ENCODE data around the gene ART3. TPM values are rescaled to one million over a fixed set of nuclear protein-coding genes. Genes with fewer than 3 reads are reported as not detected.
"Not testable (repeated sequence)": the region's sequence is repeated elsewhere in the genome, so short reads cannot be mapped to it uniquely, and the experiment has no call there.

Gene ART3, protein sequence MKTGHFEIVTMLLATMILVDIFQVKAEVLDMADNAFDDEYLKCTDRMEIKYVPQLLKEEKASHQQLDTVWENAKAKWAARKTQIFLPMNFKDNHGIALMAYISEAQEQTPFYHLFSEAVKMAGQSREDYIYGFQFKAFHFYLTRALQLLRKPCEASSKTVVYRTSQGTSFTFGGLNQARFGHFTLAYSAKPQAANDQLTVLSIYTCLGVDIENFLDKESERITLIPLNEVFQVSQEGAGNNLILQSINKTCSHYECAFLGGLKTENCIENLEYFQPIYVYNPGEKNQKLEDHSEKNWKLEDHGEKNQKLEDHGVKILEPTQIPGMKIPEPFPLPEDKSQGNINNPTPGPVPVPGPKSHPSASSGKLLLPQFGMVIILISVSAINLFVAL
- not detected in 2 replicates for total RNA-seq (2014; rRNA removed; shearing (Covaris generic))

DNA sequence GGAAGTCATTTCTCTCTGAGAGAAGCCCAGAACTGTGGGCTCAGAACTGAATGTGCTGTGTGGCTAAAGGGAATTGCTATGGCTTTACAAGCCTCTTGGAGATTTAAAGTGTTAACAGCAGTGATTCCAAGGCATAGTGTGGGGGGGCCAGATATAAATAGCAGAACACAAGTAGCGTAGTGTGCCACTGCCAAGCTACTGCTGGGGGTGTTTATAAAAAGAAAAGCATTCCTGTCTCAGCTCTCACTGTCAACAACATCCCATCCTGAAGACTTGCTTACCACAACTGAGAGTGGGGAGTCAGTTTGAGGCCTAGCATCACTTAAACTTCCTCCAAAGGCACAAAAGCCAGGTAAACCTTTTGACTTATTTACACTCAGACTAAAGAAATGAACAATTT, at the start of gene ART3:
ART3 (plus strand) TSS at position 242 of the 400 bp plus-strand sequence. CDS start 1,181 bp downstream, outside the sequence.
- DNase-seq (ENCODE audit: low spot score): no peak

DNA sequence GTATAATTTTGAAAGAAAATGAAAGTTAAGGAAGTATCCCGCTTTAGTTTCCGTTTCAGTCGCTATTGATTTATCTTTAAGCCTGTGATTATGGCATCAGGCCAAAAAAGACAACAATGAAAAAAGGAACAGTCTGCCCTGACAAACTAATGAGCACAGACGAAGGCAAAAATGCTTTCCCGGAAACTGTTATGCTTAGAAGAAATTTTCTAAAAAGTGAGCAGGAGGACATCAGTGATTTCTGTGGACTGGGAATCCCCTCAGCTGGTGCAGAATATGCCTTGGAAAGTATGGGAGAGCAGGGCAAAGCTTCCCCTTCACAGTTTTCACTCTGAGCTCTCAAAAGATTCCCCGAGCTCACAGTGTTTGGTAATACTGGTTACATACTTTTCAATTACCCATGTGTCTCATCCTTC, 46.2 kb upstream of the ART3 start:
- no peak for DNase-seq (ENCODE audit: low spot score)

DNA sequence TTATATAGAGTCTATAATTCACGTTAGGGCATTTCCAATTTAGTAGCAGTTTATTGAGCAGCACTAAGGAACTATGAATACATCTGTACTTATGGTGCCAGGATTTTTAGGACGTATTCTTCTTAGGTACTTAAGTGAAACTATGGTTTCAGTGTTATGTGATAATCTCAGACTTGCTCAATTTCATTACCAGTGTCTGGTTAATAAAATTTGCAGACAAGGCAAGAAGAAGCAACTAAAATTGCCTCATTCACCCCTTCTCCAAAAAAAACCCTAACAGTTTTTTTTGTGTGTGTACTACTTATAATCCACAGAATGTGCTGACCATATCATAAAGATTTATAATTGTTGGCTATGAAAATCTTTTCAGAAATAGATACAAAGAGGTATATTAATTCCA, 45.2 kb upstream of the ART3 start:
- no peak for DNase-seq (ENCODE audit: low spot score)

DNA sequence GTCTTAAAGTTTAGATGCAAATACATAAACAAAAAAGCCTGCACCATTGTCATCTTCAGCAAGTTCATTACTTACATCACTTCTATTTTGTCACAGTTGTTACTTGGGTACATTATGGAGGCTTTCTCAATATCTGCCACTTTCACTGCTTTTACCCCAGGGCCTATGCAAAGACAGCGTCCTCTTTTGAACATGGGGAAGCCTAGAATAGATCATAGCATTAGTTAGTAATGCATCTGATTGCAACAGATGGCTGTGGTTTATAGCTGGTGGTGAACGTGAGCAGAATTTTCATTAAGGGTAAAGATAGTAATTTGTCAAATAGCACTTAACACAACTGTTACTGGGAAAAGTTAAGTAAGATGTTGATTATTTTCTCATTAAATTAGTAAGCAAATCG, 39.4 kb upstream of the ART3 start:
- DNase-seq (ENCODE audit: low spot score): no peak

DNA sequence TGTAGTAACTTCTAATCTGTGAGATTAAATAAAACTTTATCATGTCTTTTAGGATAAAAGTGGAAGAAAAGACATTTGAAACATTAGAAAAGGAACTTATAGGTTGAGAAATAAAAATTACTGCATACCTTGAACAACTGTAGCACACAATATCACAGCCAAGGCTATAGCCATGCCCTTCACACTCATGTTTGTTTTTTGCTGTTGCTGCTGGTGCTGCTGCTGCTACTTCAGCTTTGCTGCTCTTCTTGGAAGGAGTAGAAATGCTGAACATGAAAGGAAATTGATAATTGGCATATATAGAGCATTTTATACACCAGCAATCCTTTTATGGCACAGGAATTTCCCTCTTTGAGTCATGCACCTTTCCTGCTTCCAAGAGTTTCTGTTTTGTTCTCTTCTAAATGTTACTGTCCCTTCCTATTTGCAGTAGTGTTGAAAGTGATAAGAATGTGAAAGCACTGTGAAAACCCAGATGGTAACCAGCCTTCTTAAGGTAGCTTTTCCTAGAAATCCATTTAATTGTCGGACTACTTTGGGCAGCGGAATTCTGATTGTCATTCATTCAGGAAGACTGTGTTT, 38.6 kb upstream of the ART3 start, which contains the start of gene CXCL11:
CXCL11 (minus strand) TSS at position 272 of the 582 bp plus-strand sequence; CDS start at position 189, 83 bp downstream.
- DNase-seq (ENCODE audit: low spot score): no peak

DNA sequence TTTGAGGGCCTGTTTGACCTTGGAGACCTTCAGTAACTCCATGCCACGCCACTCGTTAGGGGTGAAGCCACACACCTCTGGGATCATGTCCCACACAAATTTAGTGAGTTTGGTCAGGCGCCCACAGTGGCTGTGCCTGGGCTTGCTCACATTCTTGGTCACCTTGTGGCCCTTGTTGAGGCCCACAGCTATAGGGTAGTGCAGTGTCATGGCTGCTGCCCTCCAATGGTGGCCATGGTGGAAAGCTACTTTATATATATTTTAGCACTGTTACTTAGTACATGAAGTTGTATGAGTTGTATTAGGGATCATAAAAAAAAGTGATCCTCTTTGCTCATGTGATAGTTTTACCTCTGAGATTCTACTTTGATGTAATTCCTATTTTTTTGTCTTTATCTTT, 37.7 kb upstream of the ART3 start:
- DNase-seq (ENCODE audit: low spot score): no peak

DNA sequence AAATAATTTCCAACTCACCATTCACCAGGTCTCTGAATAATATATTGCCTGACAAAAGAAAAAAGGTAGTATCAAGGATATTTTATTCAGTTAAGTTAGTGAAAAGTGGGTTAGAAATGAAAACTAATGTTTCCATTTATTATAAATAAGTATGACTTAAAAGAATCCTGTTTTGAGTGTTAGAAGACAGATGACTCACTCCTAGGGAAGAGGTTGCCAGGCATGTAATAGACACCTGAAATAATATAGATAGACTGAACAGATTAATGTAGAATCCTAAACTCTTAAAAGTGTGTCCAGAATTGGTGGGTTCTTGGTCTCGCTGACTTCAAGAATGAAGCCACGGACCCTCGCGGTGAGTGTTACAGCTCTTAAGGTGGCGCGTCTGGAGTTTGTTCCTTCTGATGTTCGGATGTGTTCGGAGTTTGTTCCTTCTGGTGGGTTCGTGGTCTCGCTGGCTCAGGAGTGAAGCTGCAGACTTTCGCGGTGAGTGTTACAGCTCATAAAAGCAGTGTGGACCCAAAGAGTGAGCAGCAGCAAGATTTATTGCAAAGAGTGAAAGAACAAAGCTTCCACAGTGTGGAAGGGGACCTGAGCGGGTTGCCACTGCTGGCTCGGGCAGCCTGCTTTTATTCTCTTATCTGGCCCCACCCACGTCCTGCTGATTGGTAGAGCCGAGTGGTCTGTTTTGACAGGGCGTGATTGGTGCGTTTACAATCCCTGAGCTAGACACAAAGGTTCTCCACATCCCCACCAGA, 32.1 kb upstream of the ART3 start:
- DNase-seq (ENCODE audit: low spot score): not testable (repeated sequence)

DNA sequence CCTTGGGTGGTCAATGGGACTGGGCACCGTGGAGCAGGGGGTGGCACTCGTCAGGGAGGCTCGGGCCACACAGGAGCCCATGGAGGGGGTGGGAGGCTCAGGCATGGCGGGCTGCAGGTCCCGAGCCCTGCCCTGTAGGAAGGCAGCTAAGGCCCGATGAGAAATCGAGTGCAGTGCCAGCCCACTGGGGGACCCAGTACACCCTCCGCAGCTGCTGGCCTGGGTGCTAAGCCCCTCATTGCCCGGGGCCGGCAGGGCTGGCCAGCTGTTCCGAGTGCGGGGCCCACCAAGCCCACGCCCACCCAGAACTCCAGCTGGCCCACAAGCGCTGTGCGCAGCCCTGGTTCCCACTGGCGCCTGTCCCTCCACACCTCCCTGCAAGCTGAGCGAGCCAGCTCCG, 31.2 kb upstream of the ART3 start:
- not testable (repeated sequence) for DNase-seq (ENCODE audit: low spot score)

DNA sequence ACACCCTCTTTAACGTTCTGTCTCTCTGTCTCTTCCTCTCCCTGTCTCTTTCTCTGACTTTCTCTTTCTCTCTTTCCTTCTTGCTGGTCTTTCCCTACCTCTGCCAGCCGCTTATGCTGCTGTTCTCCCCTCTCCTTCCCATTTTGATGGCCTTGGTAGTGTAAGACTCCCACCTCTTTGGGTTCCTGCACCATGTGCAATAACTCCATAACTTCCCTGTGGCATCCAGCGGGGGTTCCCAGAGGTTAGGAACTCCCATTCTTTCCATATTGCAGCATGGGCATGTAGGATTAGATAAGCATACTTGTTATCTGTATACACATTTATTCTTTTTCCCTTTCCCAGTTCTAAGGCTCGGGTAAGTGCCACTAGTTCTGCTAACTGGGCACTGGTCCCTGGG, 29.8 kb upstream of the ART3 start:
- not testable (repeated sequence) for DNase-seq (ENCODE audit: low spot score)

DNA sequence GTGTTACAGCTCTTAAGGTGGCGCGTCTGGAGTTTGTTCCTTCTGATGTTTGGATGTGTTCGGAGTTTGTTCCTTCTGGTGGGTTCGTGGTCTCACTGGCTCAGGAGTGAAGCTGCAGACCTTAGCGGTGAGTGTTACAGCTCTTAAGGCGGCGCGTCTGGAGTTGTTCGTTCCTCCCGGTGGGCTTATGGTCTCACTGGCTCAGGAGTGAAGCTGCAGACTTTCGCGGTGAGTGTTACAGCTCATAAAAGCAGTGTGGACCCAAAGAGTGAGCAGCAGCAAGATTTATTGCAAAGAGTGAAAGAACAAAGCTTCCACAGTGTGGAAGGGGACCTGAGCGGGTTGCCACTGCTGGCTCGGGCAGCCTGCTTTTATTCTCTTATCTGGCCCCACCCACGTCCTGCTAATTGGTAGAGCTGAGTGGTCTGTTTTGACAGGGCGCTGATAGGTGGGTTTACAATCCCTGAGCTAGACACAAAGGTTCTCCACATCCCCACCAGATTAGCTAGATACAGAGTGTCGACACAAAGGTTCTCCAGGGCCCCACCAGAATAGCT, 24.6 kb upstream of the ART3 start:
- DNase-seq (ENCODE audit: low spot score): not testable (repeated sequence)

DNA sequence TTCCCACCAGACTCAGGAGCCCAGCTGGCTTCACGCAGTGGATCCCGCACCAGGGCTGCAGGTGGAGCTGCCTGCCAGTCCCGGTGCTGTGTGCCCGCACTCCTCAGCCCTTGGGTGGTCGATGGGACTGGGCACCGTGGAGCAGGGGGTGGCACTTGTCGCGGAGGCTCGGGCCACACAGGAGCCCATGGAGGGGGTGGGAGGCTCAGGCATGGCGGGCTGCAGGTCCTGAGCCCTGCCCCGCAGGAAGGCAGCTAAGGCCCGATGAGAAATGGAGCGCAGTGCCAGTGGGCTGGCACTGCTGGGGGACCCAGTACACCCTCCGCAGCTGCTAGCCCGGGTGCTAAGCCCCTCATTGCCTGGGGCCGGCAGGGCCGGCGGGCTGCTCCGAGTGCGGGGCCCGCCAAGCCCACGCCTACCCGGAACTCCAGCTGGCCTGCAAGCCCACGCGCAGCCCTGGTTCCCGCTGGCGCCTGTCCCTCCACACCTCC, 23.9 kb upstream of the ART3 start:
- not testable (repeated sequence) for DNase-seq (ENCODE audit: low spot score)

DNA sequence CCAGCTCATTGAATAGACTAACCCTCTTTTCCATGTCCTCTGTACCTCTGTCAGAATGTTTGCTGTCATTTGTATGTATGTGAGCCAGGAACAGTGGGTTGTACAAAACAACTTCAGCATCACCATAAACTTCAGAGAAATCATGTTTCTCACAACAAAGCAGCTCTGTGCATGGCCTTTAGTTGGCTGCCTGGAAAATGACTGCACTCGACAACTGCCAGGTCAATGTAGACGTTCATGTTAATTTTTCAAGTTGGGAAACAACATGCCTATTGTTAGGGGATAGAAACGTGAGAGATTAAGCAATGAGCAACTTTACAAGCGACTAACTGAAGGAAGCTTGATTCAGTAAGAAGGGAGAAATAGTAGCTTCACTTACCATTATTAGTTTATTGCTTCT, 20.8 kb upstream of the ART3 start:
- no peak for DNase-seq (ENCODE audit: low spot score)

DNA sequence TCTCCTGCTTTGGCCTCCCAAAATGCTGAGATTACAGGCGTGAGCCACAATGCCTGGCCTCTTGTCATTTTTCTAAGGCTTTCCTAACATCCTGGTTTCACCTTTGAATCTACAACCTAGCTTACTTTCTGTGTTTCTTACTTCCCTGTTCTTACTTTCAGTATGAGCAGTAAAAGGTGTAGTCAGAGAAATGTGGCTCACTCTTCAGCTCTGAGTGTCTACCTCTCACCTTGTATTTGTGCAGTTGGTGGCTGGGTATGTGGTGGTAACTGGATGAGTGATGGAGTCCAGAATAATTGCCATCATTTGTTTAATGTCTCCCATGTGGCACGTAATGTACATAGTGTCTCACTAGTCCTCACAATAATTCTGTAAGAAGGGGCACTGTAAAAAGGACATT, 19.5 kb upstream of the ART3 start:
- no peak for DNase-seq (ENCODE audit: low spot score)

DNA sequence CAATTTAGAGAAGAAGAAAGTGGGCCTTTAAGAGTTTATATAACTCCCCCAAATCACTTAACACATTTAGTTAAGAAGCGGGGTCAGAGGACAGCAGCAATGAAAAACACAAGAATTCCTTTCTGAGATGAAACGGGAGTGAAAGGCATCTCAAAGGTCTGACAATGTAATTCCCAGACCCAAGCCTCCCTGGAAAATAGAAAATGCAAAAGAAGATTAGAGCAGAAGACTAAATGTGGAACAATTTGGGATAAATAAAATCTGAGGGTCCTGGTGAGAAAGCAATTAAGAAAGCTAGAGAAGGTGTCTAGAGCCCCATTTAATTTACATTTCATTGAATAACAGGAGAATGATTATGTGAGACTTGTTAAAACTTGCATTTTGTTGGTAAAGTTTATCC, 19.1 kb upstream of the ART3 start:
- DNase-seq (ENCODE audit: low spot score): no peak

DNA sequence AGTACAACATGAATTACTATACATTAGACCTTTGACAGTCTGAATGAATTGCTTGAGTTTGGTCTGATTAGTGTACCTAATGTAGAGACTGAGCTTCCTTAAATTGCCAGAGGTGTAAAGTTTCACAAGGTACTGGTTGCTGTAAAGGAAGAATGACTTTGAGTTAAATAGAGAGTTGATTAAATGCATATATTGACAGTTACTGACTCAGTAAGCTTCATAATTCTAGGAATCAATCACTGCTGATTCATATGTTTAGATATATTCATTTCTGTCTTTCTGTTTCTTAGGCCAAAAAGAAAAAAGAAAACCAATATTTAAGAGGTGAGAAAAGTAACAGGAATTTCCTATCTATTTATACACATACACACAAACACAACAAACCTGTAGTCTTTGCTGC, 16.2 kb upstream of the ART3 start:
- DNase-seq (ENCODE audit: low spot score): no peak

DNA sequence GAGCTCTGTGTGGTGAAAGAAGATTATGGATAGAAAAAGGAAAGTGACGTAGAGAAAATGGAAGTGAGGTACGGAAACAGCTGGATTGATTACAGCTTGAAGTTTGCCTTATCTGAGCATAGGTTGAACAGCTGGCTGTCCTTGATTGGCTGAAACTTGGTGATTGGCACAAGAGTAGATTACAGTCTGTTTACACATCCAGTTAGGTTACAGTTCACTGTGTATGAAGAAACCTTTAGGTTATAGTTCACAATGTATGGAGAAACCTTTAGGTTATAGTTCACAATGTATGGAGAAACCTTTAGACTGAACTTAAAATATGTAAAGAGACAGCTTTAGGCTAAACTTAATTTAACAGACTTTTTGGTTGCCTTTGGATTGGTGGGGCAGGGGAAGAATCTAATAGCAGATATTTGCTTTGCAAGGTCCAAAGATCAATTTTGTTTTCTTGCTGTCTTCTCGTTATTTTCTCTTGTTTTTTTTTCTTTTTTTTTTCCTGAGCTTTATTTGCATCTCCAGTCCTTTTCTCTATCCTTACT, 15.6 kb upstream of the ART3 start:
- DNase-seq (ENCODE audit: low spot score): no peak

DNA sequence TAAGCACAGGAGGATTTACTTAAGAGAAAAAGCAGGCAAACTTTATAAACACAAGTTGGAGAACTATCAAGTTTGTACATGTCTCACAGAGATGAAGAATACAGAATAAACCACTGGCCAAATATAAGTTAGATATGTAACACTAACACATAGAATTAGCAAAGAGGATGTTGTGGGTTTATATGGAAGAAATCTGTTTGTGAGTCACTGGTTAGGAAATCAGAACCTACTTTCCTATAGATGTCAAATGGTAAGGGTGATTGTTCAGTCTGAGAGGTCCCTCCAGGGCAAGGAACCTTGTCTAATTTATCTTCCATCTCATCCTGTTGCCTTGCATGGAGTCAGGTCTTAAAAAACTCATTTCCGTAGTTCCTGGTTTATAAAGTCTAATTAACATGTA, 14.8 kb upstream of the ART3 start:
- no peak for DNase-seq (ENCODE audit: low spot score)

DNA sequence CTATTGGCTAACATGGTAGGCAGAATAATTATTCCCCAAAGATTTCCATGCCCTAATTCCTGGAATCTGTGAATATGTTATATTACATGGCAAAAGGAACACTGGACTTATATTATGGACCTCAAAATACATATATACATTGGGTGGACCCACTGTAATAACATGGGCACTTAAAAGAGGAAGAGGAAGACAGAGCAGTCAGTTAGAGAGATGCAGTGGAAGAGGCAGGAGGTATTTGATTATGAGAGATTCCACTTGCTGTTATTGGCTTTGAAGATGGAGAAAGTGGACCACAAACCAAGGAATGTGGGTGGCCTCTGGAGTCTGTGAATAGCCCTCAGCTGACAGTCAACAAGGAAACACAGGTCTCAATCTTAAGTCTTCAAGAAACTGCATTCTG, 14.0 kb upstream of the ART3 start:
- no peak for DNase-seq (ENCODE audit: low spot score)

DNA sequence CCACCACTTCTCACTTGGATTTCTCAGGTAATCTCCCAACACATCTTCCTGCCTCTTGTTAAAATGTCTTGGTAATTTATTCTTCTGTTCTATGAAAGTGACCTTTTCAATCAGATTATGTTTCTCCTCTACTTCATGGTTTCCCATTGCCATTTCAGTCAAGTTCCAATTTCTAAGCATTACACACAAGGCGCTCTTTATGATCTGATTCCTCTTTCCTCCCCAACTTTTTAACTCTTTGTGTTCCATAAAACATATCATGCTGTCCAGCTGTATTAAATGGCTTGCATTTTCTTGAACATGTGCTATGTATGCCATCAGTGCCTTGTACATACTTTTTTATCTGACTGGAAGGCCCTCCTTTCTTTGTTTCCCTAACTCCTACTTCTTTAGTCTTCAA, 13.1 kb upstream of the ART3 start:
- DNase-seq (ENCODE audit: low spot score): no peak

DNA sequence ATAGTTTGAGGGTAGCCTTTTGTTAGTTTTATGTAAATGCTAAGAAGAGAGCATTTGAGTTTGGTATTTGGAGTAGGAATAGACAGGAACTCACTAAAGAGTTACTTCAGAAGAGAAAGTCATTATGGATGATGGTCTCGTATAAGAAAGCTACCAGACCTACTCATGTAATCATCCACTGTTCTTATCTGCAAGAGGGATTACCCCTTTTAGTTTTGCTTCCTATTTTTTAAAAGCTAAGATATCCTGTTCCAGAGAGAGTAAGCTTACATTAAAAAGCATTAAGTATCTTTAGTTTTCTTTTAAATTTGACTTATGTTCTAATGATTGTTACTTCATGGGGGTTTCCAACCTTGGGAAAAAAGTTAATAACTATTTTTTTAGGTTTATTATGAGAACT, 12.5 kb upstream of the ART3 start:
- DNase-seq (ENCODE audit: low spot score): no peak

DNA sequence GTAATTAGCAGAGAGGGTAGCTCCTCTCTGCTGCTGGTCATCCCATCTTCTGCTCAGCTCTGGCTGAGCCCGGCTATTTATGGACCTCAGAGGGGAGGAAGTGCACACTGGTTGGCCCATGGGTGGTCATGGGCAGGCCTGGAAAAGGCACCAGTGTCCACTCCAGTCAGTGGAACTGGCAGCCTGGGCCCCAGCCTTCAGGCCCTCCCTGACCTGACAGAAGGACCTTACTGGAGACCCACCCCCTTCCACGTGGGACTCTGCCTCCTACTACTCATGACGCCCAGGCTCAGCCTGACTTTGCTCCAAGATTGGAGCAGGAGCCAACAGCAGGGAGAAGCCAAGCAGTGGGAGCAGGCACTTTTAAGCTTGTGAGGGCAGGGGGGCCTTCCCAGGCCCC, 8.0 kb upstream of the ART3 start:
- no peak for DNase-seq (ENCODE audit: low spot score)
